ENCODE data around the gene KRT79. TPM values are rescaled to one million over a fixed set of nuclear protein-coding genes. Genes with fewer than 3 reads are reported as not detected.

The KRT79 gene
- total RNA-seq, 1 donor from 2014 or later, result not detected

- Mint-ChIP-seq H3K4me1 (ENCODE audit: low read depth, unreplicated experiment) (peaks cover 8% of the 10 kb centered on the region), H3K9me3 (ENCODE audit: unreplicated experiment) (peaks cover 2% of the 10 kb centered on the region), H3K27ac (ENCODE audit: unreplicated experiment) (no peak overlapping the region), H3K36me3 (ENCODE audit: unreplicated experiment) (no peaks in the 10 kb centered on the region), H3K27me3 (ENCODE audit: unreplicated experiment) (peaks cover 16% of the 10 kb centered on the region), H3K4me3 (ENCODE audit: unreplicated experiment) (no peak overlapping the region)
- TF ChIP-seq CTCF (IDR thresholded peaks at IDR 0.05; ENCODE audit: partially characterized antibody, unreplicated experiment), result no peak
- DNase-seq, result no peak
These were observed 42.3 kb upstream of the KRT79 start for GRCh38 chr12:52876372-52876771.

GRCh38 chr12:52874573-52875435 is 40.7 kb upstream of the KRT79 start:
- no peak for DNase-seq
- H3K27me3 Mint-ChIP-seq (ENCODE audit: unreplicated experiment), result peaks cover 14% of the 10 kb centered on the region
- peaks cover 8% of the 10 kb centered on the region for H3K4me1 Mint-ChIP-seq (ENCODE audit: low read depth, unreplicated experiment)
- peak overlapping the region; percentile 81 for H3K4me3 Mint-ChIP-seq (ENCODE audit: unreplicated experiment)
- no peak overlapping the region for H3K27ac Mint-ChIP-seq (ENCODE audit: unreplicated experiment)
- H3K9me3 Mint-ChIP-seq (ENCODE audit: unreplicated experiment), result no peaks in the 10 kb centered on the region
- no peak for TF ChIP-seq CTCF (IDR thresholded peaks at IDR 0.05; ENCODE audit: partially characterized antibody, unreplicated experiment)
- H3K36me3 Mint-ChIP-seq (ENCODE audit: unreplicated experiment), result no peaks in the 10 kb centered on the region

- Mint-ChIP-seq H3K4me3 (ENCODE audit: unreplicated experiment) (peak overlapping the region; percentile 81), H3K4me1 (ENCODE audit: low read depth, unreplicated experiment) (peaks cover 8% of the 10 kb centered on the region), H3K27ac (ENCODE audit: unreplicated experiment) (no peak overlapping the region), H3K9me3 (ENCODE audit: unreplicated experiment) (no peaks in the 10 kb centered on the region), H3K36me3 (ENCODE audit: unreplicated experiment) (no peaks in the 10 kb centered on the region), H3K27me3 (ENCODE audit: unreplicated experiment) (peaks cover 17% of the 10 kb centered on the region)
- peak; percentile 43 for DNase-seq
- no peak for TF ChIP-seq CTCF (IDR thresholded peaks at IDR 0.05; ENCODE audit: partially characterized antibody, unreplicated experiment)
These were observed 39.9 kb upstream of the KRT79 start for GRCh38 chr12:52873832-52874572.

- peak overlapping the region; percentile 4 for H3K27ac Mint-ChIP-seq (ENCODE audit: unreplicated experiment)
- peaks cover 17% of the 10 kb centered on the region for H3K27me3 Mint-ChIP-seq (ENCODE audit: unreplicated experiment)
- H3K4me3 Mint-ChIP-seq (ENCODE audit: unreplicated experiment), result peak overlapping the region; percentile 78
- peaks cover 6% of the 10 kb centered on the region for H3K4me1 Mint-ChIP-seq (ENCODE audit: low read depth, unreplicated experiment)
- DNase-seq, result no peak
- TF ChIP-seq CTCF (IDR thresholded peaks at IDR 0.05; ENCODE audit: partially characterized antibody, unreplicated experiment), result no peak
- H3K9me3 Mint-ChIP-seq (ENCODE audit: unreplicated experiment), result no peaks in the 10 kb centered on the region
- H3K36me3 Mint-ChIP-seq (ENCODE audit: unreplicated experiment), result no peaks in the 10 kb centered on the region
These were observed 39.4 kb upstream of the KRT79 start for GRCh38 chr12:52873513-52873831.

All from glutamatergic neuron (in vitro differentiated cells).